HL-60 (cell line): Measurements from ENCODE around the gene MGAT4C.

Experiments
- CTCF ChIP-seq: IDR thresholded peaks from one replicate; pipeline ENCODE4 v1.5.1; 2011; ENCODE audit warnings: low read length, control low read depth, inconsistent platforms; ENCODE audit not compliant: insufficient read depth
- POLR2AphosphoS5 ChIP-seq: IDR thresholded peaks from 2 replicates; pipeline ENCODE4 v1.6.1; 2012; ENCODE audit warnings: low read depth

DNA sequence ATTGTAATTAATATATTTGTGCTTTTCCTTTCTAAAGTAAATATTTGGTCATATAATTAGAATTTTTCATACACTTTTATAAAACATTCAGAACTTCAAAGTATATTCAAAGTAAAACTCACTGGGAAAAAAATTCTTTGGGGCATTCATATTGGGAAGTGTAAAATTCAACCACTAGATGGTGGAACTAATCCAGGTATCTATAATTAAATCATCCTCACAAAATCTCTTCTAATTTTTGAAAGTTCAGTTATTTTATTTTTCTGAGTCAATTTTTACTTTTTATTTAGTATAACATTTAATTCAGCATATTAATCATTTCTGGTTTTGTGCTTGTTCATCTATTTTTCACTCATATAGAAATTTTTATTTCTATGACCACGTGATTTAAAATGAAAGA is 301.1 kb downstream of the MGAT4C start:
- TF ChIP-seq CTCF (no peak), POLR2AphosphoS5 (no peak)
